ENCODE data around the gene MUC5B.

The MUC5B gene

GRCh38 chr11:1221848-1222311 is 986 bp upstream of the MUC5B start:
- no peak for DNase-seq (ENCODE audit: low spot score)

- no peak for DNase-seq (ENCODE audit: low spot score)
These were observed 662 bp downstream of the MUC5B start for GRCh38 chr11:1223346-1224110.

GRCh38 chr11:1224111-1224490 is 1.2 kb downstream of the MUC5B start:
- no peak for DNase-seq (ENCODE audit: low spot score)

- DNase-seq (ENCODE audit: low spot score), result no peak
These were observed 1.9 kb downstream of the MUC5B start for GRCh38 chr11:1224491-1225385.

GRCh38 chr11:1225386-1226225 is 2.7 kb downstream of the MUC5B start:
- DNase-seq (ENCODE audit: low spot score), result no peak

- DNase-seq (ENCODE audit: low spot score), result no peak
These were observed 3.5 kb downstream of the MUC5B start for GRCh38 chr11:1226226-1226985.

- DNase-seq (ENCODE audit: low spot score), result no peak
These were observed 4.2 kb downstream of the MUC5B start for GRCh38 chr11:1226986-1227550.

- DNase-seq (ENCODE audit: low spot score), result no peak
These were observed 4.8 kb downstream of the MUC5B start for GRCh38 chr11:1227551-1228100.

GRCh38 chr11:1228101-1228821 is 5.4 kb downstream of the MUC5B start:
- DNase-seq (ENCODE audit: low spot score), result no peak

GRCh38 chr11:1228921-1229451 is 6.1 kb downstream of the MUC5B start:
- DNase-seq (ENCODE audit: low spot score), result no peak

- DNase-seq (ENCODE audit: low spot score), result no peak
These were observed 6.7 kb downstream of the MUC5B start for GRCh38 chr11:1229471-1230120.

- DNase-seq (ENCODE audit: low spot score), result no peak
These were observed 7.2 kb downstream of the MUC5B start for GRCh38 chr11:1230121-1230455.

GRCh38 chr11:1230456-1231395 is 7.9 kb downstream of the MUC5B start:
- DNase-seq (ENCODE audit: low spot score), result no peak

GRCh38 chr11:1231396-1232020 is 8.6 kb downstream of the MUC5B start:
- DNase-seq (ENCODE audit: low spot score), result no peak

- DNase-seq (ENCODE audit: low spot score), result no peak
These were observed 9.4 kb downstream of the MUC5B start for GRCh38 chr11:1232021-1232882.

GRCh38 chr11:1232883-1233321 is 10.0 kb downstream of the MUC5B start:
- no peak for DNase-seq (ENCODE audit: low spot score)
